ENCODE results near the gene STX11.

DNA sequence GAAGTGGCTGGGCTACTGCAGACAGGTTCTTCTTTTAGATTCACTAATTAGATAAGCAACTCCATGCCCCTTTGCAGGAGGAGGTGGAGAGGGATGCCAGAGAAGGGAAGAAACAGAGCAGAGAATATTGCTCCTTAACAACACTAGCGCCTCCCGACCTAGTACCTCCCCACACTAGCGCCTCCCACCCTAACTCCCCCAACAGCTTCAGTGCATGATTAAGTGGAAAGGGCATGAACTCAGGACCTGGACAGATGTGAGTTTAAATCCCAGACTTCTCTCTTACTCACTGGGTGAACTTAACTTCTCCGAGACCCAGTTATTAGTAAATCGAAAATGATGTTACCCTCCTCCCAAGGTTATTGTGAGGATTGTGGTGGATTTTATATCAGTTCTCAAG is 25.7 kb downstream of the STX11 start:
- TF ChIP-seq, protein P1, sequence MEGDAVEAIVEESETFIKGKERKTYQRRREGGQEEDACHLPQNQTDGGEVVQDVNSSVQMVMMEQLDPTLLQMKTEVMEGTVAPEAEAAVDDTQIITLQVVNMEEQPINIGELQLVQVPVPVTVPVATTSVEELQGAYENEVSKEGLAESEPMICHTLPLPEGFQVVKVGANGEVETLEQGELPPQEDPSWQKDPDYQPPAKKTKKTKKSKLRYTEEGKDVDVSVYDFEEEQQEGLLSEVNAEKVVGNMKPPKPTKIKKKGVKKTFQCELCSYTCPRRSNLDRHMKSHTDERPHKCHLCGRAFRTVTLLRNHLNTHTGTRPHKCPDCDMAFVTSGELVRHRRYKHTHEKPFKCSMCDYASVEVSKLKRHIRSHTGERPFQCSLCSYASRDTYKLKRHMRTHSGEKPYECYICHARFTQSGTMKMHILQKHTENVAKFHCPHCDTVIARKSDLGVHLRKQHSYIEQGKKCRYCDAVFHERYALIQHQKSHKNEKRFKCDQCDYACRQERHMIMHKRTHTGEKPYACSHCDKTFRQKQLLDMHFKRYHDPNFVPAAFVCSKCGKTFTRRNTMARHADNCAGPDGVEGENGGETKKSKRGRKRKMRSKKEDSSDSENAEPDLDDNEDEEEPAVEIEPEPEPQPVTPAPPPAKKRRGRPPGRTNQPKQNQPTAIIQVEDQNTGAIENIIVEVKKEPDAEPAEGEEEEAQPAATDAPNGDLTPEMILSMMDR (IDR thresholded peaks at IDR 0.05): no peak
- no peak for TF ChIP-seq POLR2A (IDR thresholded peaks at IDR 0.05)
